ENCODE measurements around the gene ADNP2.

The ADNP2 gene

GRCh38 chr18:80177128-80177527 is 68.1 kb downstream of the ADNP2 start:
- DNase-seq, result peak in 1 of 2 experiments; percentile 34
- TF ChIP-seq GATA1 (IDR thresholded peaks at IDR 0.05; ENCODE audit: low read depth, low read length) (no peak), POLR2A (IDR thresholded peaks at IDR 0.05; ENCODE audit: low read length) (no peak)

- DNase-seq, result no peak
- TF ChIP-seq POLR2A (IDR thresholded peaks at IDR 0.05; ENCODE audit: low read length) (no peak), GATA1 (IDR thresholded peaks at IDR 0.05; ENCODE audit: low read depth, low read length) (no peak)
Measured at GRCh38 chr18:80178935-80179818, 70.1 kb downstream of the ADNP2 start.

GRCh38 chr18:80179857-80180558 is 70.9 kb downstream of the ADNP2 start:
- no peak for DNase-seq
- no peak for TF ChIP-seq GATA1 (IDR thresholded peaks at IDR 0.05; ENCODE audit: low read depth, low read length)
- no peak for TF ChIP-seq POLR2A (IDR thresholded peaks at IDR 0.05; ENCODE audit: low read length)

- no peak for TF ChIP-seq POLR2A (IDR thresholded peaks at IDR 0.05; ENCODE audit: low read length)
Measured at GRCh38 chr18:80180778-80181564, 71.9 kb downstream of the ADNP2 start.

GRCh38 chr18:80181642-80182461 is 72.8 kb downstream of the ADNP2 start:
- DNase-seq, result no peak

More at GRCh38 chr18:80180778-80181564, 71.9 kb downstream of the ADNP2 start:
- DNase-seq, result no peak

GRCh38 chr18:80182855-80183254 is 73.8 kb downstream of the ADNP2 start:
- TF ChIP-seq GATA1 (IDR thresholded peaks at IDR 0.05; ENCODE audit: low read depth, low read length), result no peak
- TF ChIP-seq POLR2A (IDR thresholded peaks at IDR 0.05; ENCODE audit: low read length), result no peak
- DNase-seq, result no peak

More at GRCh38 chr18:80181642-80182461, 72.8 kb downstream of the ADNP2 start:
- TF ChIP-seq POLR2A (IDR thresholded peaks at IDR 0.05; ENCODE audit: low read length) (no peak), GATA1 (IDR thresholded peaks at IDR 0.05; ENCODE audit: low read depth, low read length) (no peak)

- TF ChIP-seq GATA1 (IDR thresholded peaks at IDR 0.05; ENCODE audit: low read depth, low read length), result no peak
- no peak for TF ChIP-seq POLR2A (IDR thresholded peaks at IDR 0.05; ENCODE audit: low read length)
- DNase-seq, result no peak
Measured at GRCh38 chr18:80183273-80184050, 74.4 kb downstream of the ADNP2 start.

- no peak for DNase-seq
- TF ChIP-seq POLR2A (IDR thresholded peaks at IDR 0.05; ENCODE audit: low read length), result no peak
- no peak for TF ChIP-seq GATA1 (IDR thresholded peaks at IDR 0.05; ENCODE audit: low read depth, low read length)
Measured at GRCh38 chr18:80184243-80184772, 75.2 kb downstream of the ADNP2 start.

- no peak for TF ChIP-seq POLR2A (IDR thresholded peaks at IDR 0.05; ENCODE audit: low read length)
Measured at GRCh38 chr18:80185545-80185944, 76.5 kb downstream of the ADNP2 start.

GRCh38 chr18:80187956-80188642 is 79.0 kb downstream of the ADNP2 start:
- DNase-seq, result no peak
- TF ChIP-seq GATA1 (IDR thresholded peaks at IDR 0.05; ENCODE audit: low read depth, low read length) (no peak), POLR2A (IDR thresholded peaks at IDR 0.05; ENCODE audit: low read length) (no peak)

More at GRCh38 chr18:80185545-80185944, 76.5 kb downstream of the ADNP2 start:
- no peak for DNase-seq

GRCh38 chr18:80188643-80189530 is 79.8 kb downstream of the ADNP2 start:
- TF ChIP-seq GATA1 (IDR thresholded peaks at IDR 0.05; ENCODE audit: low read depth, low read length) (no peak), POLR2A (IDR thresholded peaks at IDR 0.05; ENCODE audit: low read length) (no peak)
- DNase-seq, result no peak

Measured in erythroblast (primary cell).